Smooth muscle cell (in vitro differentiated cells): ENCODE measurements around the gene TSPAN32. TPM values are rescaled to one million over a fixed set of nuclear protein-coding genes. Genes with fewer than 3 reads are reported as not detected.
"Not testable (repeated sequence)": the region's sequence is repeated elsewhere in the genome, so short reads cannot be mapped to it uniquely, and the experiment has no call there.

ENCODE experiments used
- DNase-seq: peaks from one replicate; lab custom pipeline; 2025; ENCODE audit not compliant: unreplicated experiment; lab: John Stamatoyannopoulos, UW
- H2AFZ ChIP-seq: fragments of 200-600 bp; sonication (generic); 2 replicates; pipeline ENCODE4 v1.6.0; 2016; ENCODE audit warnings: antibody characterized with exemption, low read depth, mild to moderate bottlenecking
- H3F3A ChIP-seq: fragments of 200-600 bp; sonication (generic); 2 replicates; pipeline ENCODE4 v1.6.0; 2017; ENCODE audit warnings: antibody characterized with exemption, low read depth
- H3K27ac ChIP-seq: fragments of 200-600 bp; sonication (generic); 2 replicates; pipeline ENCODE4 v1.5.1; 2016; ENCODE audit warnings: low read depth, mild to moderate bottlenecking
- H3K27me3 ChIP-seq: fragments of 200-600 bp; sonication (generic); 2 replicates; pipeline ENCODE4 v1.6.1; 2016; ENCODE audit warnings: low read depth, mild to moderate bottlenecking
- H3K36me3 ChIP-seq: fragments of 200-600 bp; sonication (generic); 2 replicates; pipeline ENCODE4 v1.5.1; 2016; ENCODE audit warnings: low read depth
- H3K4me1 ChIP-seq: fragments of 200-600 bp; sonication (generic); 2 replicates; pipeline ENCODE4 v1.5.1; 2016; ENCODE audit warnings: low read depth
- H3K4me2 ChIP-seq: fragments of 200-600 bp; sonication (generic); 2 replicates; pipeline ENCODE4 v1.6.0; 2016; ENCODE audit warnings: mild to moderate bottlenecking
- H3K4me3 ChIP-seq: fragments of 200-600 bp; sonication (generic); 2 replicates; pipeline ENCODE4 v1.5.1; 2016; ENCODE audit warnings: mild to moderate bottlenecking
- H3K79me2 ChIP-seq: fragments of 200-600 bp; sonication (generic); 2 replicates; pipeline ENCODE4 v1.6.0; 2016; ENCODE audit warnings: low read depth, mild to moderate bottlenecking
- H3K9ac ChIP-seq: fragments of 200-600 bp; sonication (generic); 2 replicates; pipeline ENCODE4 v1.6.0; 2016; ENCODE audit warnings: low read depth
- H3K9me3 ChIP-seq: fragments of 200-600 bp; sonication (generic); replicated peaks from 2 replicates; pipeline ENCODE4 v1.5.1; 2016; ENCODE audit warnings: low read depth
- H4K20me1 ChIP-seq: fragments of 200-600 bp; sonication (generic); 2 replicates; pipeline ENCODE4 v1.6.0; 2016; ENCODE audit warnings: low read depth
- CTCF ChIP-seq: fragments of 200-600 bp; sonication (generic); IDR thresholded peaks from 2 replicates; pipeline ENCODE4 v1.5.1; 2017; ENCODE audit warnings: borderline replicate concordance, mild to moderate bottlenecking, antibody characterized with exemption; ENCODE audit not compliant: insufficient read depth, poor library complexity, severe bottlenecking
- WGBS: methylation state at CpG from one replicate; pipeline ENCODE4 v1.1.7; 2016; ENCODE audit warnings: low lambda C conversion rate; 5-methylcytosine and 5-hydroxymethylcytosine counted together
- polyA plus RNA-seq: library from polyadenylated mRNA; unstranded; fragments of >200 nt; fragmentation: Nextera tagmentation; extraction: Ambion mirVana; gene quantifications from 2 replicates; pipeline ENCODE4 v1.2.1, GENCODE V29; 2016
- total RNA-seq: library from RNA; depleted of rRNA; stranded (reverse); fragments of >200 nt; gene quantifications from 2 replicates; pipeline ENCODE4 v1.2.3, GENCODE V29; 2014

TSPAN32 gene
- total and polyA plus RNA-seq, 2 experiments from 2014 or later, result not detected

- Histone ChIP-seq H3K9ac (no peak overlapping the region), H3K27me3 (no peaks in the 10 kb centered on the region), H3K4me1 (no peaks in the 10 kb centered on the region), H3K4me3 (no peak overlapping the region), H2AFZ (no peak overlapping the region), H3K27ac (no peak overlapping the region), H3K9me3 (no peaks in the 10 kb centered on the region), H3K79me2 (no peaks in the 10 kb centered on the region), H3K4me2 (no peak overlapping the region), H3K36me3 (no peaks in the 10 kb centered on the region), H3F3A (no peaks in the 10 kb centered on the region), H4K20me1 (no peaks in the 10 kb centered on the region)
- DNase-seq, result no peak
- no peak for TF ChIP-seq CTCF
- WGBS, result 96% methylated on average over 15 of the region's 15 CpGs
Measured at GRCh38 chr11:2363577-2364370, 62.0 kb downstream of the TSPAN32 start.

- H3K4me1 ChIP-seq, H2AFZ ChIP-seq, H3K4me2 ChIP-seq, H3K9ac ChIP-seq, H3K9me3 ChIP-seq, H3K36me3 ChIP-seq, H3K27me3 ChIP-seq, DNase-seq, H3F3A ChIP-seq, H4K20me1 ChIP-seq, H3K27ac ChIP-seq, H3K79me2 ChIP-seq, H3K4me3 ChIP-seq: not testable (repeated sequence)
- WGBS, result 96% methylated on average over 12 of the region's 12 CpGs
Measured at GRCh38 chr11:2364386-2364785, 62.6 kb downstream of the TSPAN32 start.

DNA sequence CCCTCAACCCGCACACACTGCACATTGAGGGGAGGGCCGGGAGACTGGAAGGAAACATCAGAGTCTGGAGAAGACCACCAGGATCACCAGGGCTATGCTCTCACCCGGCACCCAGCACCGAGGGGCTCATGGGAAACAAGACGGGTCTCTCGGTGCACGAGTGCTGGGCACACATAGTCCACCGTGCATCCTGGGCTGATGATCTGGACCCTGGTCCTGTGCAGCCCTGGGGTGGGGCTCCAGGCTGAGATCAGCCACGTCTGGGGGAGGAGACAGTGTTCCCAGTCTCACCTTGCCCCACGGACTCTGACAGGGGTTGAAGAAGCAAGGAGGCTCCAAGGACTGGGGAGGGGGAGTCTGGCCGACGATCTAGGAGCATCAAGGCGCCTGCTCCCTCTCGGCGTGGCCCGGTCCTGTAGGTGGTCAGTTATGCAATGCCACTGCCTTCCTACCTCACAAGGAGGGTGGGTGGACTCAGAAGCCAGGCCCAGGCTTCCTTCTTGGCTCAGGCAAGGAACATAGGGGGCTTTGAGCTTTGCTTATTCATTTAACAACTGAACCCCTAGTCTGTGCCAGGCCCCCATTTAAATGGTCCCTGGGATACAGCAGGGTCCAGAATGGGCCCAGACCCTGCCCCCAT lies 63.9 kb downstream of the TSPAN32 start:
- 94% methylated on average over 16 of the region's 16 CpGs for WGBS
- DNase-seq, result no peak
- Histone ChIP-seq H3K4me2 (no peak overlapping the region), H4K20me1 (no peaks in the 10 kb centered on the region), H3K27ac (no peak overlapping the region), H3K9ac (no peak overlapping the region), H3K4me1 (no peaks in the 10 kb centered on the region), H3K36me3 (no peaks in the 10 kb centered on the region), H2AFZ (no peak overlapping the region), H3K9me3 (no peaks in the 10 kb centered on the region), H3K4me3 (no peak overlapping the region), H3K79me2 (no peaks in the 10 kb centered on the region), H3F3A (no peaks in the 10 kb centered on the region), H3K27me3 (no peaks in the 10 kb centered on the region)
- TF ChIP-seq CTCF, result no peak

DNA sequence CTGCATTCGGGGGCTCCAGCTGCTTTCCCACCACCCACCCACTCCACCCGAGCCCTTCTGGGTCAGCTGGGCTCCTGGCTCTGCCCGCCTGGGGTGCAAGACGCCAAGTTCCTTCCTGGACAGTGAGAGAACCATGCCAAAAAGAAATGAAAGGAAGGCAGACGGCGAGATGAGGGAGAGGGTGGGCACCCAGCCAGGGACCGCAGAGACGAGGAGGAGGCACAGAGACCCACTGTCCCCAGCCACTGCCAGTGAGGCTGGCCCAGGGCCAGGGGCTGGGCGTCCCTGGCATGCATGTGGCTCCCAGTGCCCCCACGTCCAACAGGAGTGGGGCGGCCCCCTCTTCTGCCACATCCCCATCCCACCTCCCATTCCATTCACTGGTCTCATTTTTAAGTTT lies 64.5 kb downstream of the TSPAN32 start:
- no peaks in the 10 kb centered on the region for H4K20me1 ChIP-seq
- H3K4me3 ChIP-seq, result no peak overlapping the region
- H3K36me3 ChIP-seq, result no peaks in the 10 kb centered on the region
- no peaks in the 10 kb centered on the region for H3K79me2 ChIP-seq
- no peak for TF ChIP-seq CTCF
- no peak overlapping the region for H3K4me2 ChIP-seq
- no peak overlapping the region for H3K9ac ChIP-seq
- H3K27ac ChIP-seq, result no peak overlapping the region
- H3K27me3 ChIP-seq, result no peaks in the 10 kb centered on the region
- no peak overlapping the region for H2AFZ ChIP-seq
- no peak for DNase-seq
- H3K9me3 ChIP-seq, result no peaks in the 10 kb centered on the region
- H3F3A ChIP-seq, result no peaks in the 10 kb centered on the region
- H3K4me1 ChIP-seq, result no peaks in the 10 kb centered on the region
- WGBS, result 93% methylated on average over 11 of the region's 11 CpGs
